Nephron progenitor cell (in vitro differentiated cells): ENCODE results near the gene CIBAR2.

Experiments used
- DNase-seq: peaks from one replicate; pipeline ENCODE4 v3.0.0; 2021
- H3K27ac Mint-ChIP-seq: 2 replicates; pipeline ENCODE4 v1.8.0; 2021; ENCODE audit warnings: mild to moderate bottlenecking, moderate library complexity, mixed read lengths
- H3K27me3 Mint-ChIP-seq: 2 replicates; pipeline ENCODE4 v1.8.0; 2021; ENCODE audit warnings: mild to moderate bottlenecking, low read depth, mixed read lengths; ENCODE audit not compliant: poor library complexity
- H3K36me3 Mint-ChIP-seq: 2 replicates; pipeline ENCODE4 v1.8.0; 2021; ENCODE audit warnings: low read depth, mixed read lengths
- H3K4me1 Mint-ChIP-seq: 2 replicates; pipeline ENCODE4 v1.8.0; 2021; ENCODE audit warnings: mixed read lengths
- H3K4me3 Mint-ChIP-seq: 2 replicates; pipeline ENCODE4 v1.8.0; 2021; ENCODE audit warnings: mild to moderate bottlenecking, moderate library complexity, mixed read lengths
- H3K9me3 Mint-ChIP-seq: 2 replicates; pipeline ENCODE4 v1.8.0; 2021; ENCODE audit warnings: mild to moderate bottlenecking, moderate library complexity, mixed read lengths
- TF ChIP-seq, protein P1 (sequence below): fragments of 200-600 bp; sonication (generic); IDR thresholded peaks from 2 replicates; pipeline ENCODE4 v1.5.0; 2021; ENCODE audit warnings: antibody characterized with exemption

The CIBAR2 gene

GRCh38 chr16:85112364-85112763, at the start of gene CIBAR2:
Gene CIBAR2, minus strand, starts transcription at chr16:85112472. Its CDS starts 120 bp downstream, at chr16:85112352.
- TF ChIP-seq, protein P1, sequence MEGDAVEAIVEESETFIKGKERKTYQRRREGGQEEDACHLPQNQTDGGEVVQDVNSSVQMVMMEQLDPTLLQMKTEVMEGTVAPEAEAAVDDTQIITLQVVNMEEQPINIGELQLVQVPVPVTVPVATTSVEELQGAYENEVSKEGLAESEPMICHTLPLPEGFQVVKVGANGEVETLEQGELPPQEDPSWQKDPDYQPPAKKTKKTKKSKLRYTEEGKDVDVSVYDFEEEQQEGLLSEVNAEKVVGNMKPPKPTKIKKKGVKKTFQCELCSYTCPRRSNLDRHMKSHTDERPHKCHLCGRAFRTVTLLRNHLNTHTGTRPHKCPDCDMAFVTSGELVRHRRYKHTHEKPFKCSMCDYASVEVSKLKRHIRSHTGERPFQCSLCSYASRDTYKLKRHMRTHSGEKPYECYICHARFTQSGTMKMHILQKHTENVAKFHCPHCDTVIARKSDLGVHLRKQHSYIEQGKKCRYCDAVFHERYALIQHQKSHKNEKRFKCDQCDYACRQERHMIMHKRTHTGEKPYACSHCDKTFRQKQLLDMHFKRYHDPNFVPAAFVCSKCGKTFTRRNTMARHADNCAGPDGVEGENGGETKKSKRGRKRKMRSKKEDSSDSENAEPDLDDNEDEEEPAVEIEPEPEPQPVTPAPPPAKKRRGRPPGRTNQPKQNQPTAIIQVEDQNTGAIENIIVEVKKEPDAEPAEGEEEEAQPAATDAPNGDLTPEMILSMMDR = no peak
- Mint-ChIP-seq H3K9me3 (no peaks in the 10 kb centered on the region), H3K27me3 (peaks cover 35% of the 10 kb centered on the region), H3K27ac (no peak within 1 kb of the TSS), H3K4me3 (no peak within 1 kb of the TSS), H3K36me3 (no peaks in the 10 kb centered on the region), H3K4me1 (peaks cover 44% of the 10 kb centered on the region)
- peak; percentile 57 for DNase-seq

DNA sequence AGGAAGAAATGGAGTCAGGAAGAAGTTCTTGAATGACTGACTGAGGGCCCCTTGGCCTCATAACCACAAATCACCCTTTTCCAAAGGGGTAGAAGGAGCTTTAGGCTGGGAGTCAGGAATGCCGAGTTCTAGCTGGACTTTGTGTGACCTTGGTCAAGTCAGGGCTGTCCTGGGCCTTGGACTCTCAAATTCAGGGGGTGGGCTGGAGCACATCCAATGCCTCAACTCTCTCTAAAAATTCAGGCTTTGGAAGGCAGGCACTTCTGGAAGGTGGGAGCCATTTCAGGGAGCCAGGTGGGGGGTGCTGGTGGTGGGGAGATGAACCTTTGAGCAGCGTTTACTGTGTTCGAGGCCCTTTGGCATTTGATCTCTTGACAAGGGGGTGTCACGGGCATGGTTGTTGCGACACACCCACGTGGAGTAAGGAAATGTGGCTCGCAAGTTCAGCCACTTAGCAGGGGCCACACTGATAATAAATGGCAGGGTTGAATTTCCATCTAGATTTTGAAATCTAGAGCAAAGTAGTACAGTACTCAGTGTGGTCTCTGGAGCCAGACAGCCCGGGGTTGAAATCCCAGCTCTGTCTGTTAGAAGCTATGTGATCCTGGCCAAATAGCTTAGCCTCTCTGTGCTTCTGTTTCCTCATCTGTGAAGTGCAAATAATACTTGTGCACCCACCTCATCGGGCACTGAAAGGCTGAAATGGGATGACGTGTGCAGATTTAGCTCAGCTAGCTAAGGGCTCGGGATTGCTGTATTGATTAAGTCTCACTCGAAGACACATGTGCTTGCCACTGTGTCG, 47.1 kb upstream of the CIBAR2 start:
- H3K4me1 Mint-ChIP-seq = peaks cover 82% of the 10 kb centered on the region
- H3K4me3 Mint-ChIP-seq = no peak overlapping the region
- H3K9me3 Mint-ChIP-seq = no peaks in the 10 kb centered on the region
- H3K27me3 Mint-ChIP-seq = peaks cover 16% of the 10 kb centered on the region
- no peak overlapping the region for H3K27ac Mint-ChIP-seq
- DNase-seq = no peak
- TF ChIP-seq, protein P1 = no peak
- no peaks in the 10 kb centered on the region for H3K36me3 Mint-ChIP-seq

- H3K4me3 Mint-ChIP-seq = no peak overlapping the region
- TF ChIP-seq, protein P1 = no peak
- no peaks in the 10 kb centered on the region for H3K36me3 Mint-ChIP-seq
- H3K27me3 Mint-ChIP-seq = peaks cover 18% of the 10 kb centered on the region
- H3K9me3 Mint-ChIP-seq = no peaks in the 10 kb centered on the region
- H3K27ac Mint-ChIP-seq = no peak overlapping the region
- H3K4me1 Mint-ChIP-seq = peaks cover 79% of the 10 kb centered on the region
- no peak for DNase-seq
These were observed 46.5 kb upstream of the CIBAR2 start for GRCh38 chr16:85158743-85159178.

DNA sequence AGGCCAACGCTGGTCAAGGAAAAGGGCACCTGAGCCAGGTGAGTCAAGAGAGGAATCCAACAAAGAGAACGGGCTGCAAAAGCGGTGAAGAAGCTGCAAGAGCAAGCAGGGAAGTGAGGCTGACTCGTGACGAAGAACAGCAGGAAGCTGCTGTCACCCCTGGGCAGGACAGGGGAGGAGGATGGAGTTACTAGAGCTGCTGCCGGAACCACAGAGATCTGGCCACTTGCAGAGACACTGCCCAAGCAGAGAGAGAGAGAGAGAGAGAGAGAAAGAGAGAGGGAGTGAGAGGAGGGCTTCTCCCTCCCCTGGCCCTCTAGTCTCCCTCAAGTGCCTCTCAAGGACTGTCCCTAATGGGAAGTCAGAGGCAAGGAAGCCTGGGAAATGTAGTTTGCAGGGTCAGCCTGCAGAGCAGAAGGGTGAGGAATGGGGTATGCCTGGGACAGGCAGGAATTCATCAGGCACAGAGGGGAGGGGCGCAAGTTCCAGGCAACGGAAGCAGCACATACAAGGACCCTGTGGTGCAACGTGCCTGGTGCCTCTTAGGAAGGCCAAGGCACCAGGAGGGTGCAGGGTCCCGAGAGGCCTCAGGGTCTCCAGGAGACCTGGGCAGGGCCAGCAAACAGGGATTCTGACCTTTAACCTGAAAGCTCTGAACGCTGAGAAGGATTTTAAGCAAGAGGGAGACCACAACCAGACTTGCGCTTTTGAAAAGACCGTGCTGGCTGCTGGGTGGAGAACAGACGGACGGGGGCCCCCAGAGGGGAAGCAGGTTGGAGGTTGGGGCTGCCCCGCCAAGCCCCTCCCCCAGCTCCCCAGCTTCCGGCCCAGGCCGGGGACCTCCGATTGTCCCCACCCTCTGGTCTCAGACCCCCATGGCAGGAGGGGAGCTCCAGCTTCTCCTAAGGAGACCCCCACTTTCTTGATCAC, 45.8 kb upstream of the CIBAR2 start:
- peak; percentile 53 for DNase-seq
- peak overlapping the region; percentile 65 for H3K4me3 Mint-ChIP-seq
- H3K9me3 Mint-ChIP-seq = no peaks in the 10 kb centered on the region
- TF ChIP-seq, protein P1 = no peak
- H3K27me3 Mint-ChIP-seq = peaks cover 21% of the 10 kb centered on the region
- H3K36me3 Mint-ChIP-seq = no peaks in the 10 kb centered on the region
- peaks cover 79% of the 10 kb centered on the region for H3K4me1 Mint-ChIP-seq
- H3K27ac Mint-ChIP-seq = peak overlapping the region; percentile 37

- H3K27me3 Mint-ChIP-seq = peaks cover 19% of the 10 kb centered on the region
- no peaks in the 10 kb centered on the region for H3K36me3 Mint-ChIP-seq
- TF ChIP-seq, protein P1 = no peak
- H3K4me3 Mint-ChIP-seq = peak overlapping the region; percentile 65
- peaks cover 73% of the 10 kb centered on the region for H3K4me1 Mint-ChIP-seq
- DNase-seq = no peak
- H3K27ac Mint-ChIP-seq = no peak overlapping the region
- no peaks in the 10 kb centered on the region for H3K9me3 Mint-ChIP-seq
These were observed 45.1 kb upstream of the CIBAR2 start for GRCh38 chr16:85157372-85157771.
